ENCODE measurements around the gene TCEAL7.
"Not testable (repeated sequence)": the region's sequence is repeated elsewhere in the genome, so short reads cannot be mapped to it uniquely, and the experiment has no call there.

The TCEAL7 gene

GRCh38 chrX:103329991-103330390, at the start of gene TCEAL7:
TCEAL7 (plus strand) TSS chrX:103330239; CDS start chrX:103331404, 1,165 bp downstream.
- no peak for DNase-seq

- DNase-seq: no peak
Measured at GRCh38 chrX:103293118-103293517, 36.9 kb upstream of the TCEAL7 start.

- no peak for DNase-seq
Measured at GRCh38 chrX:103304705-103305104, 25.3 kb upstream of the TCEAL7 start.

GRCh38 chrX:103305666-103306065, 24.4 kb upstream of the TCEAL7 start:
- not testable (repeated sequence) for DNase-seq

- no peak for DNase-seq
Measured at GRCh38 chrX:103309860-103310554, 20.0 kb upstream of the TCEAL7 start.

GRCh38 chrX:103310555-103311398, 19.3 kb upstream of the TCEAL7 start, which contains the start of gene BEX2:
BEX2 (minus strand) TSS chrX:103310990; CDS start chrX:103309976, 1,014 bp downstream.
- no peak for DNase-seq

- no peak for DNase-seq
Measured at GRCh38 chrX:103311399-103311780, 18.6 kb upstream of the TCEAL7 start.

GRCh38 chrX:103330681-103331288, 746 bp downstream of the TCEAL7 start:
- DNase-seq: no peak

GRCh38 chrX:103338663-103339062, 8.6 kb downstream of the TCEAL7 start:
- no peak for DNase-seq

GRCh38 chrX:103343105-103343504, 13.1 kb downstream of the TCEAL7 start:
- DNase-seq: peak in 1 of 2 experiments; percentile 5

GRCh38 chrX:103344606-103345005, 14.6 kb downstream of the TCEAL7 start:
- DNase-seq: no peak

GRCh38 chrX:103347682-103348397, 17.8 kb downstream of the TCEAL7 start:
- DNase-seq: no peak

GRCh38 chrX:103356130-103356798, 26.2 kb downstream of the TCEAL7 start, which contains the start of gene TCEAL9:
TCEAL9 (plus strand) TSS chrX:103356506; CDS start chrX:103357685, 1,179 bp downstream.
- DNase-seq: no peak

GRCh38 chrX:103356858-103357257, 26.8 kb downstream of the TCEAL7 start:
- no peak for DNase-seq

- DNase-seq: no peak
Measured at GRCh38 chrX:103357871-103358270, 27.8 kb downstream of the TCEAL7 start.

GRCh38 chrX:103359605-103360004, 29.6 kb downstream of the TCEAL7 start:
- DNase-seq: not testable (repeated sequence)

GRCh38 chrX:103360092-103360491, 30.1 kb downstream of the TCEAL7 start:
- DNase-seq: no peak

GRCh38 chrX:103360916-103361315, 30.9 kb downstream of the TCEAL7 start:
- no peak for DNase-seq

- no peak for DNase-seq
Measured at GRCh38 chrX:103361798-103362197, 31.8 kb downstream of the TCEAL7 start.

GRCh38 chrX:103362474-103362873, 32.4 kb downstream of the TCEAL7 start:
- no peak for DNase-seq

- DNase-seq: no peak
Measured at GRCh38 chrX:103363046-103363445, 33.0 kb downstream of the TCEAL7 start.

GRCh38 chrX:103367502-103367901, 37.5 kb downstream of the TCEAL7 start:
- no peak for DNase-seq
